Measurements from ENCODE around the gene RAB17.

DNA sequence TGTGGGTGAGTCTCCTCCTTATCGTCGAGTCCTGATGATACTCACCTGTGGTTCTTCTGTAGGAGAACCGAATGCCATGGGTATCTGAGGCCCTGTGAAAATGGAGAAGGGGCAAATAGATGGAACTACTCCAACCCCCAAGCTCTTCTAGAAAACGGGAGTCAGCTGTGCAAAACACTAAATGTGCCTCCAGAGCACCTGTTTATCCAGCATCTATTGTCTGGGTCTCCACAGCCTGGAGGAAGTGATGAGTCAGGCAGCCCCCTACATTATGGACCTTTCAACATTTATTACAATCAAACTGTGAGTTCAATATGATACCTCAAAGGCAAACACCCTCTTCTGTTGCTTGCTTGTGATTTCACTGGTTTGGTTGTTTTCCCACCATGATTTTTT lies 27.1 kb upstream of the RAB17 start:
- TF ChIP-seq, protein P1, sequence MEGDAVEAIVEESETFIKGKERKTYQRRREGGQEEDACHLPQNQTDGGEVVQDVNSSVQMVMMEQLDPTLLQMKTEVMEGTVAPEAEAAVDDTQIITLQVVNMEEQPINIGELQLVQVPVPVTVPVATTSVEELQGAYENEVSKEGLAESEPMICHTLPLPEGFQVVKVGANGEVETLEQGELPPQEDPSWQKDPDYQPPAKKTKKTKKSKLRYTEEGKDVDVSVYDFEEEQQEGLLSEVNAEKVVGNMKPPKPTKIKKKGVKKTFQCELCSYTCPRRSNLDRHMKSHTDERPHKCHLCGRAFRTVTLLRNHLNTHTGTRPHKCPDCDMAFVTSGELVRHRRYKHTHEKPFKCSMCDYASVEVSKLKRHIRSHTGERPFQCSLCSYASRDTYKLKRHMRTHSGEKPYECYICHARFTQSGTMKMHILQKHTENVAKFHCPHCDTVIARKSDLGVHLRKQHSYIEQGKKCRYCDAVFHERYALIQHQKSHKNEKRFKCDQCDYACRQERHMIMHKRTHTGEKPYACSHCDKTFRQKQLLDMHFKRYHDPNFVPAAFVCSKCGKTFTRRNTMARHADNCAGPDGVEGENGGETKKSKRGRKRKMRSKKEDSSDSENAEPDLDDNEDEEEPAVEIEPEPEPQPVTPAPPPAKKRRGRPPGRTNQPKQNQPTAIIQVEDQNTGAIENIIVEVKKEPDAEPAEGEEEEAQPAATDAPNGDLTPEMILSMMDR (IDR thresholded peaks at IDR 0.05; ENCODE audit: low read depth, low read length): no peak
- no peak for TF ChIP-seq EZH2phosphoT487 (IDR thresholded peaks at IDR 0.05; ENCODE audit: low read depth)

All from OCI-LY3 (cell line).